HepG2 (cell line): ENCODE data around the gene ABHD12. TPM values are rescaled to one million over a fixed set of nuclear protein-coding genes. Genes with fewer than 3 reads are reported as not detected.

Experiments used
- LCORL ChIP-seq, 2 experiments: fragments of 450-650 bp in 1 of 2; sonication (generic) in 1 of 2; formaldehyde crosslinking in 1 of 2; IDR thresholded peaks; 2 replicates each; pipeline versions ENCODE4 v1.5.0 to v1.6.1; 2017 to 2020; ENCODE audit warnings: antibody characterized with exemption in 1 of 2, missing genetic modification reagents in 1 of 2
- SETDB1 ChIP-seq: sonication (generic); formaldehyde crosslinking; IDR thresholded peaks from 2 replicates; pipeline ENCODE4 v1.5.1; 2020; ENCODE audit warnings: missing genetic modification reagents, mild to moderate bottlenecking, borderline replicate concordance
- SRF ChIP-seq: IDR thresholded peaks from 2 replicates; pipeline ENCODE4 v1.6.1; 2011; ENCODE audit warnings: mild to moderate bottlenecking, low read depth, low read length, moderate library complexity
- SRSF1 ChIP-seq: fragments of 200-400 bp; formaldehyde crosslinking; optimal IDR thresholded peaks from 2 replicates; pipeline ENCODE3; 2017; ENCODE audit warnings: mild to moderate bottlenecking, low read depth, low read length, moderate library complexity
- ZNF678 ChIP-seq: sonication (generic); formaldehyde crosslinking; IDR thresholded peaks from 2 replicates; pipeline ENCODE4 v1.4.0; 2020; ENCODE audit warnings: mild to moderate bottlenecking, missing genetic modification reagents
- ZNF839 ChIP-seq: sonication (generic); formaldehyde crosslinking; IDR thresholded peaks from 2 replicates; pipeline ENCODE4 v1.4.0; 2020; ENCODE audit warnings: missing genetic modification reagents, mild to moderate bottlenecking, borderline replicate concordance
- ZSCAN22 ChIP-seq: sonication (generic); formaldehyde crosslinking; IDR thresholded peaks from 2 replicates; pipeline ENCODE4 v1.4.0; 2020; ENCODE audit warnings: mild to moderate bottlenecking, missing genetic modification reagents
- ZSCAN31 ChIP-seq: sonication (generic); formaldehyde crosslinking; IDR thresholded peaks from 2 replicates; pipeline ENCODE4 v1.5.0; 2020; ENCODE audit warnings: low read depth, mild to moderate bottlenecking, missing genetic modification reagents
- polyA plus RNA-seq, 8 experiments: library from polyadenylated mRNA; depleted of rRNA in 3 of 8; stranded (reverse) in 7 of 8; unstranded in 1 of 8; fragments of >200 nt; fragmentation: Illumina TruSeq in 4 of 8; extraction: Trizol in 4 of 8; gene quantifications; 2 replicates each; pipeline versions ENCODE4 v1.2.1 to v1.2.3, GENCODE V29; 2011 to 2016; ENCODE audit warnings: low read depth in 4 of 8, missing spikeins in 1 of 8, mixed read lengths in 1 of 8; ENCODE audit not compliant: insufficient read depth in 1 of 8
- total RNA-seq, 5 experiments: library from RNA; depleted of rRNA; stranded (reverse); fragments of >200 nt; fragmentation: Illumina TruSeq; extraction: Trizol; gene quantifications; 2 replicates each; pipeline ENCODE4 v1.2.3, GENCODE V29; 2016; ENCODE audit warnings: low read depth in 1 of 5
- TF ChIP-seq, protein P1 (sequence below): sonication (generic); formaldehyde crosslinking; IDR thresholded peaks from 2 replicates; pipeline ENCODE4 v1.4.0; 2020; ENCODE audit warnings: missing genetic modification reagents
- TF ChIP-seq, protein P2 (sequence below): IDR thresholded peaks from 2 replicates; pipeline ENCODE4 v1.6.1; 2016; ENCODE audit warnings: mild to moderate bottlenecking, missing biosample characterization, missing genetic modification reagents
- TF ChIP-seq, protein P3 (sequence below): sonication (generic); formaldehyde crosslinking; IDR thresholded peaks from 2 replicates; pipeline ENCODE4 v1.9.0; 2021; ENCODE audit warnings: missing genetic modification reagents, mild to moderate bottlenecking, borderline replicate concordance
- TF ChIP-seq, protein P4 (sequence below): sonication (generic); formaldehyde crosslinking; conservative IDR thresholded peaks from 2 replicates; pipeline ENCODE4 v1.4.0; 2020; ENCODE audit warnings: missing genetic modification reagents
- TF ChIP-seq, protein P5 (sequence below): sonication (generic); formaldehyde crosslinking; IDR thresholded peaks from 2 replicates; pipeline ENCODE4 v1.4.0; 2020; ENCODE audit warnings: missing genetic modification reagents
- TF ChIP-seq, protein P6 (sequence below): sonication (generic); formaldehyde crosslinking; IDR thresholded peaks from 2 replicates; pipeline ENCODE4 v1.8.1; 2022; ENCODE audit warnings: low read depth, mild to moderate bottlenecking, missing genetic modification reagents

The ABHD12 gene
- total and polyA plus RNA-seq, 2 of the 13 experiments (the other 11 are each of a cell fraction or from before 2014, with no cell fraction given): 23.5 to 72.1 TPM

DNA sequence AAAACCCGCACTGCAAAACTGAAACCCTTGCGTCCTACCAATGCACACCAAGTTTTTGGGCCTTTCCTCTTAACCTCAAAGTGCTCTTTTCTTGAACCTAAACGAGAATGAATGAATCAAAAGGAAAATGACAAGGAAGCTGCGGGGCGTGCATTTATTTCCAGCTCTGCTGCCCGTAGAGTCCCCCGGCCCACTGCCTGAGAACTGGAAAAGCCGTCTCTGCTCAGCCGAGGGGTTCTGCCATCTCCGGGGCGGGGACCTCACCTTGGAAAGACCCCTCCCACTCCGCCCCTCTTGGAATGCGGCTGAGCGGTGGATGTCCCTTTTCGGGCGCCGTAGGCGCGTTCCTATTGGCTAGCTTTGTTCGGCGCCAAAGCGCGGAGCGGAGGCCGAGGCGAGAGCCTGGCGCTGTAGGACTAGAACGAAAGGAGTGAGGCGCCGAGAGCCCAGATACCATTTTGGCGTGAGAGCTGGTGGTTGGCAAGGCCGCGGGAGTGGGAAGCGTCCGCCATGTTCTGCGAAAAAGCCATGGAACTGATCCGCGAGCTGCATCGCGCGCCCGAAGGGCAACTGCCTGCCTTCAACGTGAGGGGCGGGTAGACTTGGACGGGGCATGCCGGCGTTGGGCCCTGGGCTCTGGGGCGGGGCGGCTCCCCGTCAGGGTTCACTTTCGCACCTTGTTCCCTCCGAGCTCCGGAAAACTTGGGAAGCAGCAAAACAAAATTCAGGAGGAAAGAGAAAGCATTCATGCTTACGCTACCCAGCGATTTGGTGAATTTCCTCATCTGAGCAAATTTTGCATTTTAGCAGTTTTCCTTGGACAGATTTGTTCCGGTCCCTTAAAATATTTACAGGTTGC lies 16.9 kb upstream of the ABHD12 start, which contains the start of gene GINS1 (continued):
- TF ChIP-seq, protein P1, sequence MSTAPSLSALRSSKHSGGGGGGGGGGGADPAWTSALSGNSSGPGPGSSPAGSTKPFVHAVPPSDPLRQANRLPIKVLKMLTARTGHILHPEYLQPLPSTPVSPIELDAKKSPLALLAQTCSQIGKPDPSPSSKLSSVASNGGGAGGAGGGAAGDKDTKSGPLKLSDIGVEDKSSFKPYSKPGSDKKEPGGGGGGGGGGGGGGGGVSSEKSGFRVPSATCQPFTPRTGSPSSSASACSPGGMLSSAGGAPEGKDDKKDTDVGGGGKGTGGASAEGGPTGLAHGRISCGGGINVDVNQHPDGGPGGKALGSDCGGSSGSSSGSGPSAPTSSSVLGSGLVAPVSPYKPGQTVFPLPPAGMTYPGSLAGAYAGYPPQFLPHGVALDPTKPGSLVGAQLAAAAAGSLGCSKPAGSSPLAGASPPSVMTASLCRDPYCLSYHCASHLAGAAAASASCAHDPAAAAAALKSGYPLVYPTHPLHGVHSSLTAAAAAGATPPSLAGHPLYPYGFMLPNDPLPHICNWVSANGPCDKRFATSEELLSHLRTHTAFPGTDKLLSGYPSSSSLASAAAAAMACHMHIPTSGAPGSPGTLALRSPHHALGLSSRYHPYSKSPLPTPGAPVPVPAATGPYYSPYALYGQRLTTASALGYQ (CRISPR knock-in tag): peak; percentile 98
- TF ChIP-seq SETDB1 (no peak), LCORL (IDR thresholded peaks at IDR 0.05) (no peak), LCORL (CRISPR knock-in tag; IDR thresholded peaks at IDR 0.05) (peak; percentile 81; the same call in 1 of the 2 replicates), ZSCAN22 (CRISPR knock-in tag) (peak; percentile 82), ZSCAN31 (peak; percentile 93), ZNF678 (peak; percentile 98; the same call in 1 of the 2 replicates), SRSF1 (peak; percentile 98), SRF (no peak), ZNF839 (CRISPR knock-in tag) (peak; percentile 99)
- TF ChIP-seq, protein P2, sequence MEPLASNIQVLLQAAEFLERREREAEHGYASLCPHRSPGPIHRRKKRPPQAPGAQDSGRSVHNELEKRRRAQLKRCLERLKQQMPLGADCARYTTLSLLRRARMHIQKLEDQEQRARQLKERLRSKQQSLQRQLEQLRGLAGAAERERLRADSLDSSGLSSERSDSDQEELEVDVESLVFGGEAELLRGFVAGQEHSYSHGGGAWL (CRISPR knock-in tag): peak; percentile 97
- TF ChIP-seq, protein P3, sequence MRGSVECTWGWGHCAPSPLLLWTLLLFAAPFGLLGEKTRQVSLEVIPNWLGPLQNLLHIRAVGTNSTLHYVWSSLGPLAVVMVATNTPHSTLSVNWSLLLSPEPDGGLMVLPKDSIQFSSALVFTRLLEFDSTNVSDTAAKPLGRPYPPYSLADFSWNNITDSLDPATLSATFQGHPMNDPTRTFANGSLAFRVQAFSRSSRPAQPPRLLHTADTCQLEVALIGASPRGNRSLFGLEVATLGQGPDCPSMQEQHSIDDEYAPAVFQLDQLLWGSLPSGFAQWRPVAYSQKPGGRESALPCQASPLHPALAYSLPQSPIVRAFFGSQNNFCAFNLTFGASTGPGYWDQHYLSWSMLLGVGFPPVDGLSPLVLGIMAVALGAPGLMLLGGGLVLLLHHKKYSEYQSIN (CRISPR knock-in tag): no peak
- TF ChIP-seq, protein P4, sequence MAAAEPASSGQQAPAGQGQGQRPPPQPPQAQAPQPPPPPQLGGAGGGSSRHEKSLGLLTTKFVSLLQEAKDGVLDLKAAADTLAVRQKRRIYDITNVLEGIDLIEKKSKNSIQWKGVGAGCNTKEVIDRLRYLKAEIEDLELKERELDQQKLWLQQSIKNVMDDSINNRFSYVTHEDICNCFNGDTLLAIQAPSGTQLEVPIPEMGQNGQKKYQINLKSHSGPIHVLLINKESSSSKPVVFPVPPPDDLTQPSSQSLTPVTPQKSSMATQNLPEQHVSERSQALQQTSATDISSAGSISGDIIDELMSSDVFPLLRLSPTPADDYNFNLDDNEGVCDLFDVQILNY (CRISPR knock-in tag): peak; percentile 99
- TF ChIP-seq, protein P5, sequence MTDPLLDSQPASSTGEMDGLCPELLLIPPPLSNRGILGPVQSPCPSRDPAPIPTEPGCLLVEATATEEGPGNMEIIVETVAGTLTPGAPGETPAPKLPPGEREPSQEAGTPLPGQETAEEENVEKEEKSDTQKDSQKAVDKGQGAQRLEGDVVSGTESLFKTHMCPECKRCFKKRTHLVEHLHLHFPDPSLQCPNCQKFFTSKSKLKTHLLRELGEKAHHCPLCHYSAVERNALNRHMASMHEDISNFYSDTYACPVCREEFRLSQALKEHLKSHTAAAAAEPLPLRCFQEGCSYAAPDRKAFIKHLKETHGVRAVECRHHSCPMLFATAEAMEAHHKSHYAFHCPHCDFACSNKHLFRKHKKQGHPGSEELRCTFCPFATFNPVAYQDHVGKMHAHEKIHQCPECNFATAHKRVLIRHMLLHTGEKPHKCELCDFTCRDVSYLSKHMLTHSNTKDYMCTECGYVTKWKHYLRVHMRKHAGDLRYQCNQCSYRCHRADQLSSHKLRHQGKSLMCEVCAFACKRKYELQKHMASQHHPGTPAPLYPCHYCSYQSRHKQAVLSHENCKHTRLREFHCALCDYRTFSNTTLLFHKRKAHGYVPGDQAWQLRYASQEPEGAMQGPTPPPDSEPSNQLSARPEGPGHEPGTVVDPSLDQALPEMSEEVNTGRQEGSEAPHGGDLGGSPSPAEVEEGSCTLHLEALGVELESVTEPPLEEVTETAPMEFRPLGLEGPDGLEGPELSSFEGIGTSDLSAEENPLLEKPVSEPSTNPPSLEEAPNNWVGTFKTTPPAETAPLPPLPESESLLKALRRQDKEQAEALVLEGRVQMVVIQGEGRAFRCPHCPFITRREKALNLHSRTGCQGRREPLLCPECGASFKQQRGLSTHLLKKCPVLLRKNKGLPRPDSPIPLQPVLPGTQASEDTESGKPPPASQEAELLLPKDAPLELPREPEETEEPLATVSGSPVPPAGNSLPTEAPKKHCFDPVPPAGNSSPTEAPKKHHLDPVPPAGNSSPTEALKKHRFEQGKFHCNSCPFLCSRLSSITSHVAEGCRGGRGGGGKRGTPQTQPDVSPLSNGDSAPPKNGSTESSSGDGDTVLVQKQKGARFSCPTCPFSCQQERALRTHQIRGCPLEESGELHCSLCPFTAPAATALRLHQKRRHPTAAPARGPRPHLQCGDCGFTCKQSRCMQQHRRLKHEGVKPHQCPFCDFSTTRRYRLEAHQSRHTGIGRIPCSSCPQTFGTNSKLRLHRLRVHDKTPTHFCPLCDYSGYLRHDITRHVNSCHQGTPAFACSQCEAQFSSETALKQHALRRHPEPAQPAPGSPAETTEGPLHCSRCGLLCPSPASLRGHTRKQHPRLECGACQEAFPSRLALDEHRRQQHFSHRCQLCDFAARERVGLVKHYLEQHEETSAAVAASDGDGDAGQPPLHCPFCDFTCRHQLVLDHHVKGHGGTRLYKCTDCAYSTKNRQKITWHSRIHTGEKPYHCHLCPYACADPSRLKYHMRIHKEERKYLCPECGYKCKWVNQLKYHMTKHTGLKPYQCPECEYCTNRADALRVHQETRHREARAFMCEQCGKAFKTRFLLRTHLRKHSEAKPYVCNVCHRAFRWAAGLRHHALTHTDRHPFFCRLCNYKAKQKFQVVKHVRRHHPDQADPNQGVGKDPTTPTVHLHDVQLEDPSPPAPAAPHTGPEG: peak; percentile 97
- TF ChIP-seq, protein P6, sequence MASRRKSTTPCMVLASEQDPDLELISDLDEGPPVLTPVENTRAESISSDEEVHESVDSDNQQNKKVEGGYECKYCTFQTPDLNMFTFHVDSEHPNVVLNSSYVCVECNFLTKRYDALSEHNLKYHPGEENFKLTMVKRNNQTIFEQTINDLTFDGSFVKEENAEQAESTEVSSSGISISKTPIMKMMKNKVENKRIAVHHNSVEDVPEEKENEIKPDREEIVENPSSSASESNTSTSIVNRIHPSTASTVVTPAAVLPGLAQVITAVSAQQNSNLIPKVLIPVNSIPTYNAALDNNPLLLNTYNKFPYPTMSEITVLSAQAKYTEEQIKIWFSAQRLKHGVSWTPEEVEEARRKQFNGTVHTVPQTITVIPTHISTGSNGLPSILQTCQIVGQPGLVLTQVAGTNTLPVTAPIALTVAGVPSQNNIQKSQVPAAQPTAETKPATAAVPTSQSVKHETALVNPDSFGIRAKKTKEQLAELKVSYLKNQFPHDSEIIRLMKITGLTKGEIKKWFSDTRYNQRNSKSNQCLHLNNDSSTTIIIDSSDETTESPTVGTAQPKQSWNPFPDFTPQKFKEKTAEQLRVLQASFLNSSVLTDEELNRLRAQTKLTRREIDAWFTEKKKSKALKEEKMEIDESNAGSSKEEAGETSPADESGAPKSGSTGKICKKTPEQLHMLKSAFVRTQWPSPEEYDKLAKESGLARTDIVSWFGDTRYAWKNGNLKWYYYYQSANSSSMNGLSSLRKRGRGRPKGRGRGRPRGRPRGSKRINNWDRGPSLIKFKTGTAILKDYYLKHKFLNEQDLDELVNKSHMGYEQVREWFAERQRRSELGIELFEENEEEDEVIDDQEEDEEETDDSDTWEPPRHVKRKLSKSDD (CRISPR knock-in tag): peak; percentile 90
